Measurements from ENCODE around the gene MED17.

GRCh38 chr11:93751001-93751400, 33.1 kb upstream of the MED17 start:
- no peak for TF ChIP-seq CTCF (IDR thresholded peaks at IDR 0.05)
- TF ChIP-seq POLR2AphosphoS5 (IDR thresholded peaks at IDR 0.05), result no peak
- TF ChIP-seq POLR2A (IDR thresholded peaks at IDR 0.05), result no peak
- TF ChIP-seq EP300 (IDR thresholded peaks at IDR 0.05), result no peak

Data from upper lobe of left lung (tissue), 4 donors.